ENCODE measurements around the gene PARP15. TPM values are rescaled to one million over a fixed set of nuclear protein-coding genes. Genes with fewer than 3 reads are reported as not detected.

The PARP15 gene
- total RNA-seq, 1 donor from 2014 or later, result 0.55 TPM

DNA sequence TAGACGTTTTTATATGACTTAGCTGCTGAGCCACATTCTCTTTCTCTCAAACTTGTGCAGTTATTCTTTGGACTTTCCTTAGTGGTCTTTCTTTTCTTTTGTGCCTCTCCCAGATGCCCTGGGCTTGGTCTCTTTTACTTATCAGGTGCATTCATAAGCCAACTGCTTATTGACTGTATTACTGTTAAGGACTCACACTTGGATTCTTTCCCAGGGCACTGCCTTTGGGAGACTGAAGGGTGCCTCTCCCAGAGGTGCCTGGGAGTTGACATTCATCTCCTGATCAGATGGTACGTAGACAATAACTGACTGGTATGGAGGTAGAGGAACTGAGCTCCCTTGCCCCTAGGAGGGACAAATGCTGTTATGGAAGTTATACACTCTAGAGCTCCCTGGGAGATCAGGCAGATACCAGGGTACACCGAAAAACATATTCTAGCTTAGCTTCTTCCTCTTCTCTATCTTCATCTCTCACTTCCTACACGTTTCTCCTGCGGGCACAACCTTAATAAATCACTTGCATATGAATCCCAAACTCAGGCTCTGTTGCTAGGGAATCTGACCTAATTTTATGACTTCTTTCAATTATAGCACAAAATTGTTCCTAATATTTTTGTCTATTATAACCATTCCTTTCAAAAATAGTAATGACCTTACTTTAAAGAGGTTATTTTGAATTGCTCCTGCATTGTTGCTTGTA is 24.7 kb downstream of the PARP15 start:
- H3K27ac Mint-ChIP-seq, result no peak overlapping the region
- H3K9me3 Mint-ChIP-seq (ENCODE audit: low read depth), result no peaks in the 10 kb centered on the region
- H3K27me3 Mint-ChIP-seq, result no peaks in the 10 kb centered on the region
- TF ChIP-seq, protein P1, sequence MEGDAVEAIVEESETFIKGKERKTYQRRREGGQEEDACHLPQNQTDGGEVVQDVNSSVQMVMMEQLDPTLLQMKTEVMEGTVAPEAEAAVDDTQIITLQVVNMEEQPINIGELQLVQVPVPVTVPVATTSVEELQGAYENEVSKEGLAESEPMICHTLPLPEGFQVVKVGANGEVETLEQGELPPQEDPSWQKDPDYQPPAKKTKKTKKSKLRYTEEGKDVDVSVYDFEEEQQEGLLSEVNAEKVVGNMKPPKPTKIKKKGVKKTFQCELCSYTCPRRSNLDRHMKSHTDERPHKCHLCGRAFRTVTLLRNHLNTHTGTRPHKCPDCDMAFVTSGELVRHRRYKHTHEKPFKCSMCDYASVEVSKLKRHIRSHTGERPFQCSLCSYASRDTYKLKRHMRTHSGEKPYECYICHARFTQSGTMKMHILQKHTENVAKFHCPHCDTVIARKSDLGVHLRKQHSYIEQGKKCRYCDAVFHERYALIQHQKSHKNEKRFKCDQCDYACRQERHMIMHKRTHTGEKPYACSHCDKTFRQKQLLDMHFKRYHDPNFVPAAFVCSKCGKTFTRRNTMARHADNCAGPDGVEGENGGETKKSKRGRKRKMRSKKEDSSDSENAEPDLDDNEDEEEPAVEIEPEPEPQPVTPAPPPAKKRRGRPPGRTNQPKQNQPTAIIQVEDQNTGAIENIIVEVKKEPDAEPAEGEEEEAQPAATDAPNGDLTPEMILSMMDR (IDR thresholded peaks at IDR 0.05; ENCODE audit: unreplicated experiment), result no peak
- H3K4me3 Mint-ChIP-seq (ENCODE audit: low read depth), result no peak overlapping the region
- no peaks in the 10 kb centered on the region for H3K36me3 Mint-ChIP-seq (ENCODE audit: insufficient read depth)
- H3K4me1 Mint-ChIP-seq (ENCODE audit: low read depth), result no peaks in the 10 kb centered on the region
- DNase-seq (ENCODE audit: low spot score, unreplicated experiment), result no peak

DNA sequence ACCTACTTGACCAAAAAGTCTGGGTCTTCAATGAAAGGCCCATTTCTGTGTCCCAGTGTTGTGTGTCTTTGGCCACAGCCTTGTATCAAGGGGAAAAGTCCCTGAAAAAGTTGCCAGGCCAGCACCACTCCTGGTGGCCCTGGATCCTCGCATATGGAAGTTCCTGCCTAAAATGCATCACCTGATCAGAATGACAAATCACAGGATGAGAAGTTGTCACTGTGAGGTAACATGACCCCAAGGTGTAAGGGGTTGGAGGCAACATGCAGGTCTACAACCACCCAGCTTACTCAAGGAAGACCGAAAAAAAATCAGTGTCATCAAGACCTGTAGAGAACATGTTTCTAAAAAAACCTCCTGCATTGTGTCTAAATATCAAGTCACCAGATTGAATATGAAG is 25.6 kb downstream of the PARP15 start:
- Mint-ChIP-seq H3K4me1 (ENCODE audit: low read depth) (no peaks in the 10 kb centered on the region), H3K9me3 (ENCODE audit: low read depth) (no peaks in the 10 kb centered on the region), H3K4me3 (ENCODE audit: low read depth) (no peak overlapping the region), H3K27ac (no peak overlapping the region), H3K36me3 (ENCODE audit: insufficient read depth) (no peaks in the 10 kb centered on the region), H3K27me3 (no peaks in the 10 kb centered on the region)
- TF ChIP-seq, protein P1 (IDR thresholded peaks at IDR 0.05; ENCODE audit: unreplicated experiment), result no peak
- no peak for DNase-seq (ENCODE audit: low spot score, unreplicated experiment)

DNA sequence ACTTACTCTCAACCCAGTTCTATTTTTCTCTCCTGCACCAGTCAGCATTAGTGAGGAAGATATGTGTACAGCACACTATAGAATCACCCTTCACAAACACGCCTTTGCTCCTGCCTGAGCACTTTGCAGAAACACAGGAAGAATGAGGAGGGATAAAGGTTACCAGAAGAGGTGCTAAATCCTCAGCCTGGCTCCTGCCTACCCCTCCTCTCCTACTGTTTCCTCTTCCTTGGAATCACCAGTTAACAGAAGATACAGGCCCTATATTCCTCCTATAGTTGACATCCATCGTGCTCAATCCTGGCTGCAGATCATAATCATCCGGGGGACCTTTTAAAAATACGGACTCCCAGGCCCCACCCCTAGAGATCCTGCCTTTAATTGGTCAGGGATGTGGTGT is 28.9 kb downstream of the PARP15 start:
- Mint-ChIP-seq H3K27me3 (no peaks in the 10 kb centered on the region), H3K4me1 (ENCODE audit: low read depth) (no peaks in the 10 kb centered on the region), H3K4me3 (ENCODE audit: low read depth) (no peak overlapping the region), H3K27ac (no peak overlapping the region), H3K36me3 (ENCODE audit: insufficient read depth) (no peaks in the 10 kb centered on the region), H3K9me3 (ENCODE audit: low read depth) (no peaks in the 10 kb centered on the region)
- DNase-seq (ENCODE audit: low spot score, unreplicated experiment), result no peak
- TF ChIP-seq, protein P1 (IDR thresholded peaks at IDR 0.05; ENCODE audit: unreplicated experiment), result no peak

DNA sequence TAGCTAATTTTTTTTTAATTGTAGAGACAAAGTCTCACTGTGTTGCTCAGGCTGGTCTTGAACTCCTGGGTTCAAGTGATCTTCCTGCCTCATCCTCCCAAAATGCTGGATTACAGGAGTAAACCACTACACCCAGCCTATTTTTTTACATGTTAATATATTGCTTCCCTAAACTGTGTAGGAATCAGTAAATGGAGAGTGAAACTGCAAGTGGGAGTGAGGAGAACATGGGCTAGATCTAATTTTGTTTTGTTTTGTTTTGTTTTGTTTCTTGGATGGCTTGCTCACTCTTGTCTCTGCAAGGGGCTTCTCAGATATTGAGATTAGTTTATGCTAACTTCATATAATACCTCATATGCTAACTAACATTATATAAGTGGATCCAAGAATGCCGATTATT is 31.5 kb downstream of the PARP15 start:
- peaks cover 2% of the 10 kb centered on the region for H3K4me1 Mint-ChIP-seq (ENCODE audit: low read depth)
- H3K4me3 Mint-ChIP-seq (ENCODE audit: low read depth), result no peak overlapping the region
- no peaks in the 10 kb centered on the region for H3K27me3 Mint-ChIP-seq
- H3K27ac Mint-ChIP-seq, result no peak overlapping the region
- no peak for DNase-seq (ENCODE audit: low spot score, unreplicated experiment)
- TF ChIP-seq, protein P1 (IDR thresholded peaks at IDR 0.05; ENCODE audit: unreplicated experiment), result no peak
- H3K9me3 Mint-ChIP-seq (ENCODE audit: low read depth), result no peaks in the 10 kb centered on the region
- H3K36me3 Mint-ChIP-seq (ENCODE audit: insufficient read depth), result no peaks in the 10 kb centered on the region

DNA sequence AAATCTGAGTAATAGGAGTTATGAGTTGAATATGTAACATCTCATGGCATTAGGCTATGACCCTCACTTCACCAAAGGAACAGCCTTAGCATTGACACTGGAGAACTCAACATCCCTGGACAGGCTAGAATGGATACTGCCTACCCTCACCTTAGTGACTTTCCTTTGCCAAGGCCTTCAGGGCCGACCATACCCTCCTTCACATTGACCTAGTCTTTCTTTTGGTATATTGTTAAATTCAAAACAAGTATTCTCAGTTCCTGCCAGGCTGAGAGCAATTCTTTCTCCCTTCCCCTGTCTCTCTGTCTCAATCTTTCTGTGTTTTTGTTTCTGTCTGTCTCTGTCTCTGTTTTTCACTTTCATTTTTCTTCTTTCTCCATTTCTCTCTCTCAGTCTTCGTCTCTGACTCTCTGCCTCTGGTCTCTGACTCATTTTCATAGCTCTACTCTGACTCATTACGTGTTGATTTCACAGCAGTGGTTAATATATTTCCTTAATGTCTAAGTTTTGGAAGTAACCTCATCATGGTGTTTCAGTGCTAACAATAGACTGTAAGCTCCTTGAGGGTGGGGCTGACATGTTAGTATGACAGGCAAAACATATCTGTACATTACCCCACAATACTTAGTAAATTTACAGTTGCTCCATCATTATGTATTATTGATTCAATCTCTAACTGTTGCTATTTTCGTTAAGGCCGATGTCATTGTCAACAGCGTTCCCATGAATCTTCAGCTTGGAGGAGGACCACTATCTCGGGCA is 32.5 kb downstream of the PARP15 start:
- H3K4me3 Mint-ChIP-seq (ENCODE audit: low read depth), result no peak overlapping the region
- H3K27me3 Mint-ChIP-seq, result no peaks in the 10 kb centered on the region
- no peak for DNase-seq (ENCODE audit: low spot score, unreplicated experiment)
- no peaks in the 10 kb centered on the region for H3K9me3 Mint-ChIP-seq (ENCODE audit: low read depth)
- no peaks in the 10 kb centered on the region for H3K36me3 Mint-ChIP-seq (ENCODE audit: insufficient read depth)
- no peak overlapping the region for H3K27ac Mint-ChIP-seq
- TF ChIP-seq, protein P1 (IDR thresholded peaks at IDR 0.05; ENCODE audit: unreplicated experiment), result no peak
- peaks cover 2% of the 10 kb centered on the region for H3K4me1 Mint-ChIP-seq (ENCODE audit: low read depth)

Data from progenitor cell of endocrine pancreas (in vitro differentiated cells).